Measurements from ENCODE around the gene RBM33.
"Not testable (repeated sequence)": the region's sequence is repeated elsewhere in the genome, so short reads cannot be mapped to it uniquely, and the experiment has no call there.

RBM33 gene

GRCh38 chr7:155660758-155661093 lies 16.3 kb downstream of the RBM33 start:
- DNase-seq (ENCODE audit: low read depth in 2 of 2), result no peak

- no peak for DNase-seq (ENCODE audit: low read depth in 2 of 2)
These were observed 18.0 kb downstream of the RBM33 start for GRCh38 chr7:155662343-155663043.

- DNase-seq (ENCODE audit: low read depth in 2 of 2), result no peak
These were observed 19.5 kb downstream of the RBM33 start for GRCh38 chr7:155663937-155664336.

GRCh38 chr7:155665079-155665956 lies 20.9 kb downstream of the RBM33 start:
- DNase-seq (ENCODE audit: low read depth in 2 of 2), result no peak

GRCh38 chr7:155665957-155666287 lies 21.5 kb downstream of the RBM33 start:
- DNase-seq (ENCODE audit: low read depth in 2 of 2), result no peak

- no peak for DNase-seq (ENCODE audit: low read depth in 2 of 2)
These were observed 22.9 kb downstream of the RBM33 start for GRCh38 chr7:155667241-155667829.

GRCh38 chr7:155669717-155670505 lies 25.4 kb downstream of the RBM33 start:
- DNase-seq (ENCODE audit: low read depth in 2 of 2), result no peak

- no peak for DNase-seq (ENCODE audit: low read depth in 2 of 2)
These were observed 26.1 kb downstream of the RBM33 start for GRCh38 chr7:155670521-155670920.

GRCh38 chr7:155674556-155674955 lies 30.1 kb downstream of the RBM33 start:
- no peak for DNase-seq (ENCODE audit: low read depth in 2 of 2)

- DNase-seq (ENCODE audit: low read depth in 2 of 2), result no peak
These were observed 31.6 kb downstream of the RBM33 start for GRCh38 chr7:155676052-155676451.

- no peak for DNase-seq (ENCODE audit: low read depth in 2 of 2)
These were observed 33.2 kb downstream of the RBM33 start for GRCh38 chr7:155677688-155678087.

GRCh38 chr7:155680124-155680523 lies 35.7 kb downstream of the RBM33 start:
- DNase-seq (ENCODE audit: low read depth in 2 of 2), result no peak

GRCh38 chr7:155680864-155681263 lies 36.4 kb downstream of the RBM33 start:
- no peak for DNase-seq (ENCODE audit: low read depth in 2 of 2)

- DNase-seq (ENCODE audit: low read depth in 2 of 2), result no peak
These were observed 37.2 kb downstream of the RBM33 start for GRCh38 chr7:155681663-155682062.

- no peak for DNase-seq (ENCODE audit: low read depth in 2 of 2)
These were observed 38.0 kb downstream of the RBM33 start for GRCh38 chr7:155682484-155682883.

GRCh38 chr7:155683098-155683497 lies 38.6 kb downstream of the RBM33 start:
- no peak for DNase-seq (ENCODE audit: low read depth in 2 of 2)

- DNase-seq (ENCODE audit: low read depth in 2 of 2), result no peak
These were observed 39.3 kb downstream of the RBM33 start for GRCh38 chr7:155683714-155684113.

- no peak for DNase-seq (ENCODE audit: low read depth in 2 of 2)
These were observed 40.1 kb downstream of the RBM33 start for GRCh38 chr7:155684543-155684942.

GRCh38 chr7:155685070-155685790 lies 40.8 kb downstream of the RBM33 start:
- DNase-seq (ENCODE audit: low read depth in 2 of 2), result no peak

GRCh38 chr7:155685791-155686160 lies 41.3 kb downstream of the RBM33 start:
- DNase-seq (ENCODE audit: low read depth in 2 of 2), result no peak

- DNase-seq (ENCODE audit: low read depth in 2 of 2), result not testable (repeated sequence)
These were observed 42.3 kb downstream of the RBM33 start for GRCh38 chr7:155686620-155687324.

Data from stimulated activated CD4-positive, alpha-beta T cell treated with anti-CD3 and anti-CD28 coated beads, Interleukin-4, amount 100 ng/mL, for 48 hours (primary cell).